GF-D8 (cell line): Measurements from ENCODE around the gene ARHGAP26.
A peak's percentile ranks its signal among the peaks of the same experiment; 100 is the strongest.

ENCODE experiments used
- DNase-seq: peaks from one replicate; lab custom pipeline; 2025; lab: John Stamatoyannopoulos, UW

ARHGAP26 gene

GRCh38 chr5:142785206-142785605 is 15.0 kb downstream of the ARHGAP26 start:
- DNase-seq: no peak

- no peak for DNase-seq
These were observed 19.0 kb downstream of the ARHGAP26 start for GRCh38 chr5:142789206-142789605.

- no peak for DNase-seq
These were observed 22.1 kb downstream of the ARHGAP26 start for GRCh38 chr5:142792012-142792864.

- DNase-seq: no peak
These were observed 22.7 kb downstream of the ARHGAP26 start for GRCh38 chr5:142792865-142793232.

GRCh38 chr5:142794537-142794936 is 24.4 kb downstream of the ARHGAP26 start:
- no peak for DNase-seq

- DNase-seq: peak; percentile 11
These were observed 25.1 kb downstream of the ARHGAP26 start for GRCh38 chr5:142795251-142795650.

GRCh38 chr5:142796492-142797109 is 26.4 kb downstream of the ARHGAP26 start:
- DNase-seq: no peak

GRCh38 chr5:142797420-142797819 is 27.2 kb downstream of the ARHGAP26 start:
- DNase-seq: no peak

GRCh38 chr5:142798099-142798770 is 28.1 kb downstream of the ARHGAP26 start:
- DNase-seq: peak; percentile 99

GRCh38 chr5:142800776-142801494 is 30.8 kb downstream of the ARHGAP26 start:
- DNase-seq: peak; percentile 5

GRCh38 chr5:142801495-142801871 is 31.3 kb downstream of the ARHGAP26 start:
- no peak for DNase-seq

GRCh38 chr5:142803428-142804125 is 33.4 kb downstream of the ARHGAP26 start:
- DNase-seq: peak; percentile 88

GRCh38 chr5:142805339-142805738 is 35.2 kb downstream of the ARHGAP26 start:
- no peak for DNase-seq

GRCh38 chr5:142806841-142807267 is 36.7 kb downstream of the ARHGAP26 start:
- no peak for DNase-seq

- DNase-seq: no peak
These were observed 37.3 kb downstream of the ARHGAP26 start for GRCh38 chr5:142807372-142807911.

- no peak for DNase-seq
These were observed 38.9 kb downstream of the ARHGAP26 start for GRCh38 chr5:142808878-142809598.

GRCh38 chr5:142810081-142810480 is 39.9 kb downstream of the ARHGAP26 start:
- no peak for DNase-seq

GRCh38 chr5:142810743-142811290 is 40.6 kb downstream of the ARHGAP26 start:
- DNase-seq: no peak

- DNase-seq: peak; percentile 27
These were observed 41.8 kb downstream of the ARHGAP26 start for GRCh38 chr5:142811866-142812557.

- DNase-seq: no peak
These were observed 43.0 kb downstream of the ARHGAP26 start for GRCh38 chr5:142813220-142813619.
